Testis (tissue), 3 donors: Measurements from ENCODE around the gene DLGAP3. TPM values are rescaled to one million over a fixed set of nuclear protein-coding genes. Genes with fewer than 3 reads are reported as not detected.
"Not testable (repeated sequence)": the region's sequence is repeated elsewhere in the genome, so short reads cannot be mapped to it uniquely, and the experiment has no call there.

Experiments
- DNase-seq: peaks from one replicate; pipeline ENCODE4 v3.0.0-alpha.2; 2019
- H3K27ac ChIP-seq, 2 donors: fragments of 200-600 bp; sonication (generic); one replicate each; pipeline ENCODE4 v1.5.1; 2019
- H3K27me3 ChIP-seq: fragments of 200-600 bp; sonication (generic); one replicate; pipeline ENCODE4 v1.5.1; 2019
- H3K36me3 ChIP-seq: fragments of 200-600 bp; sonication (generic); one replicate; pipeline ENCODE4 v1.5.1; 2017; ENCODE audit warnings: low read depth; ENCODE audit errors: missing control alignments
- H3K4me1 ChIP-seq: fragments of 200-600 bp; sonication (generic); one replicate; pipeline ENCODE4 v1.5.1; 2019
- H3K4me3 ChIP-seq, 2 donors: fragments of 200-600 bp; sonication (generic); one replicate each; pipeline ENCODE4 v1.5.1; 2017 to 2019
- H3K9me3 ChIP-seq: fragments of 200-600 bp; sonication (generic); one replicate; pipeline ENCODE4 v1.5.1; 2017
- POLR2A ChIP-seq: fragments of 450-650 bp; IDR thresholded peaks from one replicate; pipeline ENCODE4 v1.6.1; 2017; ENCODE audit warnings: antibody characterized with exemption, mild to moderate bottlenecking, moderate library complexity
- WGBS, 2 donors: methylation state at CpG; one replicate each; pipeline ENCODE4 v1.1.5; 2018; 5-methylcytosine and 5-hydroxymethylcytosine counted together
- intact Hi-C: fragments of 100-400 bp; cut with DNase I; formaldehyde crosslinking; loops from one replicate; pipeline ENCODE4 v1.15.1; 2023; ENCODE audit warnings: low total_unique reads
- polyA plus RNA-seq: library from polyadenylated mRNA; stranded (reverse); fragments of 350-450 nt; fragmentation: Illumina TruSeq; extraction: RNeasy Lipid Tissue Mini Kit (QIAGEN cat#74804); gene quantifications from one replicate; pipeline ENCODE4 v1.2.3, GENCODE V29; 2014; ENCODE audit warnings: low read depth, low replicate concordance; ENCODE audit not compliant: insufficient read depth
- total RNA-seq, 2 donors: library from RNA; depleted of rRNA; stranded (reverse); fragments of >200 nt; gene quantifications; one replicate each; pipeline ENCODE4 v1.2.3, GENCODE V29; 2016
- TF ChIP-seq, protein P1 (sequence below), 3 experiments: fragments of 450-650 bp in 2 of 3; fragments of 200-600 bp in 1 of 3; sonication (generic) in 1 of 3; IDR thresholded peaks; one replicate each; pipeline ENCODE4 v1.5.1; 2016 to 2019; ENCODE audit warnings: antibody characterized with exemption in 3 of 3, mild to moderate bottlenecking in 2 of 3, moderate library complexity in 1 of 3

Gene DLGAP3
- total and polyA plus RNA-seq, 3 donors from 2014 or later = 10.6 to 22.5 (median 19.8) TPM

DNA sequence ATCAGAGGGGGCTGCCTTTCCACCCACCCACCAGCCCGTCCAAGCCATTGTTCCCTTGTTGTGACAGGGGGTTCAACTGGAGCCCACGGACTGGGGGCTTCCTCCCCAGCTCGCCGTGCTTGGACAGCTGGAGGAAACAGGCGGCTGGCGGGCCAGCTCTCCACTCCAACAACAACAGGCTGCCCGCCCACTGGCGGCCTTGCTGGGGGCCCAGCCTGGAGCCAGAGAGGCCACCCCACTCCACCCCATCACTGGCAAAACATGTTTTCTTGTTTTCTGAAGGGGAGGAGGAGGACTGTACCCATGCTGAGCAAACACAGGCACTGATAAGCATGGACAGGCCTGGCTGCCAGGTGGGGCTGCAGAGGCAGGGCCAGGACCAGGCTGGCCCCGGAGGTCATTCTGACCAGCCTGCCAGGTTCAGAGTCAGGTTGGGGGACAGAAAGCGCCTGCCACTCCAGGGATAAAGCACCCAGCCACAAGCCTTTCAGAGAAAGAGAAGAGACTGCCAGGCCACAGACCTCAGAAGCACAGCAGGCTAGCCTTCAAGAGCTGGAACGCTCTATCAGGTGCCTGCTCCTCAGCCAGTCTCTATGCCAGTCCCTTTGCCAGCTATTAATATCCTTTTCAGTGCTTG, 103.9 kb downstream of the DLGAP3 start:
- no peak for TF ChIP-seq POLR2A
- TF ChIP-seq, protein P1, sequence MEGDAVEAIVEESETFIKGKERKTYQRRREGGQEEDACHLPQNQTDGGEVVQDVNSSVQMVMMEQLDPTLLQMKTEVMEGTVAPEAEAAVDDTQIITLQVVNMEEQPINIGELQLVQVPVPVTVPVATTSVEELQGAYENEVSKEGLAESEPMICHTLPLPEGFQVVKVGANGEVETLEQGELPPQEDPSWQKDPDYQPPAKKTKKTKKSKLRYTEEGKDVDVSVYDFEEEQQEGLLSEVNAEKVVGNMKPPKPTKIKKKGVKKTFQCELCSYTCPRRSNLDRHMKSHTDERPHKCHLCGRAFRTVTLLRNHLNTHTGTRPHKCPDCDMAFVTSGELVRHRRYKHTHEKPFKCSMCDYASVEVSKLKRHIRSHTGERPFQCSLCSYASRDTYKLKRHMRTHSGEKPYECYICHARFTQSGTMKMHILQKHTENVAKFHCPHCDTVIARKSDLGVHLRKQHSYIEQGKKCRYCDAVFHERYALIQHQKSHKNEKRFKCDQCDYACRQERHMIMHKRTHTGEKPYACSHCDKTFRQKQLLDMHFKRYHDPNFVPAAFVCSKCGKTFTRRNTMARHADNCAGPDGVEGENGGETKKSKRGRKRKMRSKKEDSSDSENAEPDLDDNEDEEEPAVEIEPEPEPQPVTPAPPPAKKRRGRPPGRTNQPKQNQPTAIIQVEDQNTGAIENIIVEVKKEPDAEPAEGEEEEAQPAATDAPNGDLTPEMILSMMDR (IDR thresholded peaks at IDR 0.05) = no peak
- DNase-seq = no peak
- Histone ChIP-seq H3K9me3 (no peaks in the 10 kb centered on the region), H3K4me1 (peaks cover 8% of the 10 kb centered on the region), H3K36me3 (no peaks in the 10 kb centered on the region), H3K4me3 (no peak overlapping the region), H3K27ac (no peak overlapping the region), H3K27me3 (no peaks in the 10 kb centered on the region)
- intact Hi-C loops = no loop called here
- 60 to 63% methylated on average over 6 to 10 of the region's 11 CpGs for WGBS, 2 donors

DNA sequence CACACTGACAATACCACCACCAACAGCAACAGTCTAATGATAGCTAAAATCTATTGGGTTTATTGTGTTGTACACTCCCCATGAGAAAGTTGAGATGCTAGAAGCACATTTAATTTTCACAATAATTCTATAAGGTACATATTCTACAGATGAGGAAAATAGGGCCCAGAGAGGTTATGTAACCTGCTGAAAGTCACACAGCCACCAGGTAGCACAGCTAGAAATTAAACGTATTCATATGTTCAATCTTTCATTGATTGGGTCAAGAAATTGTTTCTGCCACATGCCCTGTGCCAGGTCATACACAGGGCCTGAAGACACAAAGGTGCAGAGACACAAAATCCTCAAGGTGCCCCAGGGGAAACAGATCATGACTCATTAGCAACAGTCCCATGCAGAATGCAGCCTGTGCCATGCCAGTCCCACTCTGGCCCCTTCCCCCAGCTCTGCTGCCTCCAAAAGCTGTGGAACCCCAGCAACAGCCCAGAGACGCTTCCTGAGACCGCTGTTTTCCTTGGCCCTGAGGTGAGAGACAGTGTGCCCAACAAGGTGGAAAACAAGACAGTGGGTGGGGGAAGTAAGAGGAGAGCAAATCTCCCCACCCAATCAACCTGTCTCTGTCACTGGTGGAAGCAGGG, 104.5 kb downstream of the DLGAP3 start:
- no peak for DNase-seq
- 88 to 95% methylated on average over 1 to 3 of the region's 3 CpGs for WGBS, 2 donors
- Histone ChIP-seq H3K36me3 (no peaks in the 10 kb centered on the region), H3K27ac (no peak overlapping the region), H3K4me1 (peaks cover 8% of the 10 kb centered on the region), H3K9me3 (no peaks in the 10 kb centered on the region), H3K4me3 (no peak overlapping the region), H3K27me3 (no peaks in the 10 kb centered on the region)
- TF ChIP-seq, protein P1 (IDR thresholded peaks at IDR 0.05) = no peak
- no peak for TF ChIP-seq POLR2A
- intact Hi-C loops = no loop called here

DNA sequence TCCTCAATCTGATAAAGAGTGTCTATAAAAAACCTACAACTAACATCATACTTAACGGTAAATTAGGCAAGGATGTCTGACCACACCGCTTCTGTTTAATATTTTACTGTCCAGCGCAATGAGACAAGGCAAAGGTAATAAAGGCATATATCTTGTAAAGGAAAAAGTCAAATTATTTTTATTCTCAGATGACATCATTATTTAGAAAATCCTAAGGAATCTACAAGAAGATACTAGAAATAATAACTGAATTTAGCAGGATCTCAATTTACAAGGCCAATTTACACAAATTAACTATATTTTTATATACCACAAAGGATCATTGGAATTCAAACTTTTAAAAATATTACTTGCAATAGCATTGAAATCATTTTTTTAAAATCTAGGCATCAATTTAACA, 107.2 kb downstream of the DLGAP3 start:
- Histone ChIP-seq H3K9me3 (no peaks in the 10 kb centered on the region), H3K36me3 (no peaks in the 10 kb centered on the region), H3K4me3 (no peak overlapping the region), H3K27ac (no peak overlapping the region), H3K4me1 (peaks cover 8% of the 10 kb centered on the region), H3K27me3 (no peaks in the 10 kb centered on the region)
- TF ChIP-seq POLR2A = no peak
- TF ChIP-seq, protein P1 (IDR thresholded peaks at IDR 0.05) = no peak
- WGBS, 2 donors = 90 to 92% methylated on average over 3 of the region's 3 CpGs
- no peak for DNase-seq
- intact Hi-C loops = no loop called here

GRCh38 chr1:34818862-34819261, 110.6 kb downstream of the DLGAP3 start:
- H3K36me3 ChIP-seq, H3K9me3 ChIP-seq, H3K27ac ChIP-seq, DNase-seq, H3K27me3 ChIP-seq, intact Hi-C loops, H3K4me3 ChIP-seq, H3K4me1 ChIP-seq: not testable (repeated sequence)
- WGBS, 2 donors = 82 to 95% methylated on average over 2 of the region's 2 CpGs

DNA sequence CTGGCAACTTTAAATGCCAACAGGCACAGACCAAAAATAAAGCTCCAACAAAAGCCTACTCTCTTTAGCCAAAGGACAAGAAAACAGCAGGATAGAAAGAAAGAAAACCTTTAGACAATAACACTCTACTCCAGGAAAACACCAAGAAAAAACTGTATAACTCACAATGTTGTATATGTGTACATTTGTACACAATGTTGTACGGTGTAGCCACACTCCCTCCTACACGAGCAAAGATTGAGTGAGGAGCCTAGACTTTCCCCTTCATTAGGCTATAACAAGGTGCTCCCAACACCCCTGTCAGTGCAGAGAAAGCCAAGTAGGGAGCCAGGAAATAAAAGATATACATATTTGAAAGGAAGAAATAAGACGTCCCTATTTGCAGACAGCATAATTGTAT, 112.7 kb downstream of the DLGAP3 start:
- no peak for TF ChIP-seq POLR2A
- TF ChIP-seq, protein P1 (IDR thresholded peaks at IDR 0.05) = no peak
- Histone ChIP-seq H3K9me3 (no peaks in the 10 kb centered on the region), H3K4me3 (no peak overlapping the region), H3K27ac (no peak overlapping the region), H3K4me1 (no peaks in the 10 kb centered on the region), H3K27me3 (no peaks in the 10 kb centered on the region), H3K36me3 (no peaks in the 10 kb centered on the region)
- DNase-seq = no peak
- intact Hi-C loops = no loop called here
- WGBS, 2 donors = 73% methylated on average over 3 of the region's 3 CpGs
